ENCODE data around the gene GDPGP1. TPM values are rescaled to one million over a fixed set of nuclear protein-coding genes. Genes with fewer than 3 reads are reported as not detected.

GDPGP1 gene
- polyA plus RNA-seq, 4 donors = 4.9 to 8.6 (median 6.6) TPM

GRCh38 chr15:90201944-90202375 is 32.0 kb upstream of the GDPGP1 start:
- H3K27me3 ChIP-seq (ENCODE audit: control insufficient read depth in 3 of 3, insufficient read depth in 3 of 3, low read length in 3 of 3) = no peaks in the 10 kb centered on the region
- no peaks in the 10 kb centered on the region for H3K9me3 ChIP-seq (ENCODE audit: control insufficient read depth in 2 of 2, insufficient read depth in 1 of 2, low read depth in 1 of 2, low read length in 1 of 2)
- peak overlapping the region; percentile 68 to 85 (median 84) for H3K27ac ChIP-seq (ENCODE audit: low read depth in 1 of 3, low read length in 2 of 3)
- H3K4me1 ChIP-seq (ENCODE audit: control insufficient read depth in 3 of 3, insufficient read depth in 2 of 3, low read depth in 1 of 3, low read length in 2 of 3) = peaks cover 2 to 15% (median 4%) of the 10 kb centered on the region in 3 donors
- H3K4me3 ChIP-seq (ENCODE audit: low read depth in 1 of 3, low read length in 3 of 3) = peak overlapping the region; percentile 84 to 97 (median 96)
- H3K36me3 ChIP-seq (ENCODE audit: control insufficient read depth in 3 of 3, insufficient read depth in 2 of 3, low read depth in 1 of 3, low read length in 3 of 3) = peaks cover 2 to 38% (median 2%) of the 10 kb centered on the region in 3 donors
- FAIRE-seq (no peak), DNase-seq (peak in 1 of 2 donors; percentile 57)
- 6 to 10% (median 7%) methylated on average over 25 of the region's 25 CpGs for WGBS, 3 donors

- H3K4me3 ChIP-seq (ENCODE audit: low read depth in 1 of 3, low read length in 3 of 3) = peak overlapping the region in 2 of 3 donors; percentile 84 to 96
- WGBS, 3 donors = 66 to 84% (median 77%) methylated on average over 4 of the region's 4 CpGs
These were observed 31.1 kb upstream of the GDPGP1 start for GRCh38 chr15:90202929-90203328.

DNA sequence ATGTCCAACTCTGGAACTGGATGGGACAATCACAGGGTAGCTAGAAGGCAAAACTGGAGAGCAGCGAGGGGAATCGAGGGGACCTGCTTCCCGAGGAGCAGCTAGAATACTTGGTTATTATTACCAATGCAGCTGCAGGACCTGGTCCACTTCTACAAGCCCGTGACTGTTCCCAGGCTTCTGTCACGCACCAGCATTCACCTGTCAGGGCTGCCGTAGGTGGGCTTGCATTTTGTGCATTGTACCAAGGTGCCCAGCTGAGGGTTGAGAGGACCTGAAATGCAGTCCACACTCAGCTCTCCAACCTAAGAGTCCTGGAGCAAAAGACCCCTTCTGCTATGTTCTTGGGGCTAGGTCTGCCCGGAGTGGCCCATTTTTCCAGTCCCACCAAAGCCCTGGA is 30.5 kb upstream of the GDPGP1 start:
- no peak for FAIRE-seq
- 95 to 97% (median 96%) methylated on average over 7 of the region's 7 CpGs for WGBS, 3 donors

More at GRCh38 chr15:90202929-90203328, 31.1 kb upstream of the GDPGP1 start:
- no peak for DNase-seq
- no peaks in the 10 kb centered on the region for H3K9me3 ChIP-seq (ENCODE audit: control insufficient read depth in 2 of 2, insufficient read depth in 1 of 2, low read depth in 1 of 2, low read length in 1 of 2)
- FAIRE-seq = no peak
- no peak overlapping the region for H3K27ac ChIP-seq (ENCODE audit: low read depth in 1 of 3, low read length in 2 of 3)
- peaks cover 2 to 20% (median 4%) of the 10 kb centered on the region in 3 donors for H3K4me1 ChIP-seq (ENCODE audit: control insufficient read depth in 3 of 3, insufficient read depth in 2 of 3, low read depth in 1 of 3, low read length in 2 of 3)
- peaks cover 2 to 46% (median 2%) of the 10 kb centered on the region in 3 donors for H3K36me3 ChIP-seq (ENCODE audit: control insufficient read depth in 3 of 3, insufficient read depth in 2 of 3, low read depth in 1 of 3, low read length in 3 of 3)
- no peaks in the 10 kb centered on the region for H3K27me3 ChIP-seq (ENCODE audit: control insufficient read depth in 3 of 3, insufficient read depth in 3 of 3, low read length in 3 of 3)

GRCh38 chr15:90203922-90204321 is 30.1 kb upstream of the GDPGP1 start:
- Histone ChIP-seq H3K27ac (ENCODE audit: low read depth in 1 of 3, low read length in 2 of 3) (no peak overlapping the region), H3K4me1 (ENCODE audit: control insufficient read depth in 3 of 3, insufficient read depth in 2 of 3, low read depth in 1 of 3, low read length in 2 of 3) (peaks cover 0 to 27% (median 4%) of the 10 kb centered on the region in 3 donors), H3K4me3 (ENCODE audit: low read depth in 1 of 3, low read length in 3 of 3) (no peak overlapping the region), H3K36me3 (ENCODE audit: control insufficient read depth in 3 of 3, insufficient read depth in 2 of 3, low read depth in 1 of 3, low read length in 3 of 3) (peaks cover 2 to 56% (median 2%) of the 10 kb centered on the region in 3 donors), H3K27me3 (ENCODE audit: control insufficient read depth in 3 of 3, insufficient read depth in 3 of 3, low read length in 3 of 3) (no peaks in the 10 kb centered on the region), H3K9me3 (ENCODE audit: control insufficient read depth in 2 of 2, insufficient read depth in 1 of 2, low read depth in 1 of 2, low read length in 1 of 2) (no peaks in the 10 kb centered on the region)
- no peak for DNase-seq
- FAIRE-seq = no peak
- WGBS, 3 donors = 69 to 84% (median 82%) methylated on average over 8 of the region's 8 CpGs

More for the DNA sequence above, 30.5 kb upstream of the GDPGP1 start:
- Histone ChIP-seq H3K4me1 (ENCODE audit: control insufficient read depth in 3 of 3, insufficient read depth in 2 of 3, low read depth in 1 of 3, low read length in 2 of 3) (peaks cover 1 to 23% (median 4%) of the 10 kb centered on the region in 3 donors), H3K27ac (ENCODE audit: low read depth in 1 of 3, low read length in 2 of 3) (no peak overlapping the region), H3K9me3 (ENCODE audit: control insufficient read depth in 2 of 2, insufficient read depth in 1 of 2, low read depth in 1 of 2, low read length in 1 of 2) (no peaks in the 10 kb centered on the region), H3K4me3 (ENCODE audit: low read depth in 1 of 3, low read length in 3 of 3) (no peak overlapping the region), H3K27me3 (ENCODE audit: control insufficient read depth in 3 of 3, insufficient read depth in 3 of 3, low read length in 3 of 3) (no peaks in the 10 kb centered on the region), H3K36me3 (ENCODE audit: control insufficient read depth in 3 of 3, insufficient read depth in 2 of 3, low read depth in 1 of 3, low read length in 3 of 3) (peaks cover 2 to 51% (median 2%) of the 10 kb centered on the region in 3 donors)
- no peak for DNase-seq

- no peak overlapping the region for H3K27ac ChIP-seq (ENCODE audit: low read depth in 1 of 3, low read length in 2 of 3)
- H3K36me3 ChIP-seq (ENCODE audit: control insufficient read depth in 3 of 3, insufficient read depth in 2 of 3, low read depth in 1 of 3, low read length in 3 of 3) = peaks cover 2 to 68% (median 2%) of the 10 kb centered on the region in 3 donors
- WGBS, 3 donors = 85 to 87% (median 86%) methylated on average over 10 of the region's 10 CpGs
These were observed 28.8 kb upstream of the GDPGP1 start for GRCh38 chr15:90205050-90205848.

GRCh38 chr15:90205886-90206285 is 28.1 kb upstream of the GDPGP1 start:
- no peak for FAIRE-seq

More at GRCh38 chr15:90205050-90205848, 28.8 kb upstream of the GDPGP1 start:
- no peak overlapping the region for H3K4me3 ChIP-seq (ENCODE audit: low read depth in 1 of 3, low read length in 3 of 3)
- no peaks in the 10 kb centered on the region for H3K9me3 ChIP-seq (ENCODE audit: control insufficient read depth in 2 of 2, insufficient read depth in 1 of 2, low read depth in 1 of 2, low read length in 1 of 2)
- DNase-seq (no peak), FAIRE-seq (no peak)
- H3K27me3 ChIP-seq (ENCODE audit: control insufficient read depth in 3 of 3, insufficient read depth in 3 of 3, low read length in 3 of 3) = no peaks in the 10 kb centered on the region
- peaks cover under 1 to 34% (median 4%) of the 10 kb centered on the region in 3 donors for H3K4me1 ChIP-seq (ENCODE audit: control insufficient read depth in 3 of 3, insufficient read depth in 2 of 3, low read depth in 1 of 3, low read length in 2 of 3)

GRCh38 chr15:90207252-90207651 is 26.8 kb upstream of the GDPGP1 start:
- peaks cover 5 to 49% (median 8%) of the 10 kb centered on the region in 3 donors for H3K4me1 ChIP-seq (ENCODE audit: control insufficient read depth in 3 of 3, insufficient read depth in 2 of 3, low read depth in 1 of 3, low read length in 2 of 3)
- peaks cover 2 to 81% (median 2%) of the 10 kb centered on the region in 3 donors for H3K36me3 ChIP-seq (ENCODE audit: control insufficient read depth in 3 of 3, insufficient read depth in 2 of 3, low read depth in 1 of 3, low read length in 3 of 3)
- DNase-seq = no peak
- no peak for FAIRE-seq
- no peak overlapping the region for H3K4me3 ChIP-seq (ENCODE audit: low read depth in 1 of 3, low read length in 3 of 3)
- WGBS, 3 donors = 92 to 95% (median 94%) methylated on average over 6 of the region's 6 CpGs
- peak overlapping the region in 1 of 3 donors; percentile 57 for H3K27ac ChIP-seq (ENCODE audit: low read depth in 1 of 3, low read length in 2 of 3)
- no peaks in the 10 kb centered on the region for H3K27me3 ChIP-seq (ENCODE audit: control insufficient read depth in 3 of 3, insufficient read depth in 3 of 3, low read length in 3 of 3)
- no peaks in the 10 kb centered on the region for H3K9me3 ChIP-seq (ENCODE audit: control insufficient read depth in 2 of 2, insufficient read depth in 1 of 2, low read depth in 1 of 2, low read length in 1 of 2)

More at GRCh38 chr15:90205886-90206285, 28.1 kb upstream of the GDPGP1 start:
- WGBS, 3 donors = 81 to 84% (median 83%) methylated on average over 5 of the region's 5 CpGs
- Histone ChIP-seq H3K36me3 (ENCODE audit: control insufficient read depth in 3 of 3, insufficient read depth in 2 of 3, low read depth in 1 of 3, low read length in 3 of 3) (peaks cover 2 to 74% (median 2%) of the 10 kb centered on the region in 3 donors), H3K4me1 (ENCODE audit: control insufficient read depth in 3 of 3, insufficient read depth in 2 of 3, low read depth in 1 of 3, low read length in 2 of 3) (peaks cover 3 to 35% (median 4%) of the 10 kb centered on the region in 3 donors), H3K27ac (ENCODE audit: low read depth in 1 of 3, low read length in 2 of 3) (no peak overlapping the region), H3K9me3 (ENCODE audit: control insufficient read depth in 2 of 2, insufficient read depth in 1 of 2, low read depth in 1 of 2, low read length in 1 of 2) (no peaks in the 10 kb centered on the region), H3K4me3 (ENCODE audit: low read depth in 1 of 3, low read length in 3 of 3) (no peak overlapping the region), H3K27me3 (ENCODE audit: control insufficient read depth in 3 of 3, insufficient read depth in 3 of 3, low read length in 3 of 3) (no peaks in the 10 kb centered on the region)
- DNase-seq = no peak

DNA sequence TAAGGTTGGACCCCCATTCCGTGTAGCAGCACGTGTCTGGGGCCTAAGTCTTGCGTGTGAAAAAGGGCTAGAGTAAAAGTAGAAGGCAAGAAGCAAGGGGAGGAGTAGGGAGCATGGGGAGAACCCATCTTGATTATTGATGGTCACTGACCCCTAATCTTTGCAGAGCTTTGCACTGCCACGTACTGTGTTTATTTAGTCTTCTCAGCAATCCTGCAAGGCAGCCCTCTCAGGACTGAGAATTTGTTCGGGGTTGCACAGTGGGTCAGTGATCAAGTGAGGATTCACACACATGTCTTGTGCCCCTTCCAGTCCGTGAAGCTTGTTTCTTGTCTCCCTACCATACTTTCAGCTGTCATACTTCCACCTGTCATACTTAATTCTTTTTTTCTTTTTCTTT is 25.7 kb upstream of the GDPGP1 start:
- 82 to 84% (median 83%) methylated on average over 6 of the region's 6 CpGs for WGBS, 3 donors
- no peaks in the 10 kb centered on the region for H3K27me3 ChIP-seq (ENCODE audit: control insufficient read depth in 3 of 3, insufficient read depth in 3 of 3, low read length in 3 of 3)

More for the DNA sequence above, 25.7 kb upstream of the GDPGP1 start:
- H3K27ac ChIP-seq (ENCODE audit: low read depth in 1 of 3, low read length in 2 of 3) = peak overlapping the region in 1 of 3 donors; percentile 57
- H3K36me3 ChIP-seq (ENCODE audit: control insufficient read depth in 3 of 3, insufficient read depth in 2 of 3, low read depth in 1 of 3, low read length in 3 of 3) = peaks cover 2 to 87% (median 2%) of the 10 kb centered on the region in 3 donors
- H3K4me1 ChIP-seq (ENCODE audit: control insufficient read depth in 3 of 3, insufficient read depth in 2 of 3, low read depth in 1 of 3, low read length in 2 of 3) = peaks cover 5 to 50% (median 8%) of the 10 kb centered on the region in 3 donors
- no peaks in the 10 kb centered on the region for H3K9me3 ChIP-seq (ENCODE audit: control insufficient read depth in 2 of 2, insufficient read depth in 1 of 2, low read depth in 1 of 2, low read length in 1 of 2)
- FAIRE-seq = no peak
- DNase-seq = peak in 1 of 2 donors; percentile 50
- H3K4me3 ChIP-seq (ENCODE audit: low read depth in 1 of 3, low read length in 3 of 3) = no peak overlapping the region

All from small intestine (tissue), 7 donors.